GM21619 (cell line): ENCODE results near the gene KRTAP10-6.
"Not testable (repeated sequence)": the region's sequence is repeated elsewhere in the genome, so short reads cannot be mapped to it uniquely, and the experiment has no call there.

Experiments
- ATAC-seq: cut with Tn5 transposase; IDR thresholded peaks from one replicate; pipeline ENCODE4 v1.9.1; 2021; ENCODE audit not compliant: unreplicated experiment

Gene KRTAP10-6

GRCh38 chr21:44618504-44618903, 26.2 kb upstream of the KRTAP10-6 start:
- ATAC-seq = no peak

- ATAC-seq = no peak
Observed at GRCh38 chr21:44617071-44617501, 24.8 kb upstream of the KRTAP10-6 start.

- ATAC-seq = no peak
Observed at GRCh38 chr21:44616591-44616926, 24.3 kb upstream of the KRTAP10-6 start.

GRCh38 chr21:44615911-44616590, 23.7 kb upstream of the KRTAP10-6 start:
- ATAC-seq = no peak

- no peak for ATAC-seq
Observed at GRCh38 chr21:44615466-44615865, 23.2 kb upstream of the KRTAP10-6 start.

- no peak for ATAC-seq
Observed at GRCh38 chr21:44614961-44615391, 22.7 kb upstream of the KRTAP10-6 start.

GRCh38 chr21:44614161-44614631, 21.9 kb upstream of the KRTAP10-6 start:
- ATAC-seq = no peak

- no peak for ATAC-seq
Observed at GRCh38 chr21:44613386-44614155, 21.3 kb upstream of the KRTAP10-6 start.

- ATAC-seq = no peak
Observed at GRCh38 chr21:44612669-44613229, 20.4 kb upstream of the KRTAP10-6 start.

- no peak for ATAC-seq
Observed at GRCh38 chr21:44612029-44612486, 19.8 kb upstream of the KRTAP10-6 start, which contains the start of gene KRTAP10-8. Gene KRTAP10-8, plus strand, starts transcription at chr21:44612079. Its CDS starts 22 bp downstream, at chr21:44612101.

- ATAC-seq = no peak
Observed at GRCh38 chr21:44611551-44611950, 19.2 kb upstream of the KRTAP10-6 start.

GRCh38 chr21:44610157-44610843, 18.0 kb upstream of the KRTAP10-6 start:
- ATAC-seq = not testable (repeated sequence)

- no peak for ATAC-seq
Observed at GRCh38 chr21:44609193-44609592, 16.9 kb upstream of the KRTAP10-6 start.

GRCh38 chr21:44606495-44606894, 14.2 kb upstream of the KRTAP10-6 start:
- no peak for ATAC-seq

- ATAC-seq = no peak
Observed at GRCh38 chr21:44603911-44604310, 11.6 kb upstream of the KRTAP10-6 start.

- no peak for ATAC-seq
Observed at GRCh38 chr21:44603109-44603875, 11.0 kb upstream of the KRTAP10-6 start.

- no peak for ATAC-seq
Observed at GRCh38 chr21:44602463-44602850, 10.2 kb upstream of the KRTAP10-6 start.

GRCh38 chr21:44601596-44602462, 9.5 kb upstream of the KRTAP10-6 start:
- ATAC-seq = no peak

GRCh38 chr21:44601091-44601490, 8.8 kb upstream of the KRTAP10-6 start:
- ATAC-seq = not testable (repeated sequence)
